Bronchial epithelial cell (primary cell): ENCODE measurements around the gene RPS10. TPM values are rescaled to one million over a fixed set of nuclear protein-coding genes. Genes with fewer than 3 reads are reported as not detected.

ENCODE experiments used
- DNase-seq: peaks from one replicate; pipeline ENCODE4 v3.0.0-alpha.2; 2010; ENCODE audit warnings: low read depth
- FAIRE-seq: peaks from 2 replicates; lab custom pipeline; 2011; peaks lifted over from hg19 to GRCh38; lab: Jason Lieb, UNC
- H3K27me3 ChIP-seq: 2 replicates; pipeline ENCODE4 v1.5.1; 2011; ENCODE audit warnings: low read length; ENCODE audit not compliant: control insufficient read depth, insufficient read depth
- H3K36me3 ChIP-seq: 2 replicates; pipeline ENCODE4 v1.5.1; 2011; ENCODE audit warnings: low read length; ENCODE audit not compliant: control insufficient read depth, insufficient read depth
- H3K4me3 ChIP-seq: 2 replicates; pipeline ENCODE4 v1.5.1; 2011; ENCODE audit warnings: mild to moderate bottlenecking, low read depth, low read length, control low read depth
- total RNA-seq: library from RNA; depleted of rRNA; stranded (reverse); fragments of >200 nt; gene quantifications from 2 replicates; pipeline ENCODE4 v1.2.1, GENCODE V29; 2014
- TF ChIP-seq, protein P1 (sequence below): IDR thresholded peaks from 2 replicates; pipeline ENCODE4 v1.5.1; 2011; ENCODE audit warnings: mild to moderate bottlenecking, moderate library complexity, low read length, control low read depth, inconsistent platforms; ENCODE audit not compliant: insufficient read depth, severe bottlenecking

The RPS10 gene
- total RNA-seq, 1 donor from 2014 or later = 3,887 TPM

DNA sequence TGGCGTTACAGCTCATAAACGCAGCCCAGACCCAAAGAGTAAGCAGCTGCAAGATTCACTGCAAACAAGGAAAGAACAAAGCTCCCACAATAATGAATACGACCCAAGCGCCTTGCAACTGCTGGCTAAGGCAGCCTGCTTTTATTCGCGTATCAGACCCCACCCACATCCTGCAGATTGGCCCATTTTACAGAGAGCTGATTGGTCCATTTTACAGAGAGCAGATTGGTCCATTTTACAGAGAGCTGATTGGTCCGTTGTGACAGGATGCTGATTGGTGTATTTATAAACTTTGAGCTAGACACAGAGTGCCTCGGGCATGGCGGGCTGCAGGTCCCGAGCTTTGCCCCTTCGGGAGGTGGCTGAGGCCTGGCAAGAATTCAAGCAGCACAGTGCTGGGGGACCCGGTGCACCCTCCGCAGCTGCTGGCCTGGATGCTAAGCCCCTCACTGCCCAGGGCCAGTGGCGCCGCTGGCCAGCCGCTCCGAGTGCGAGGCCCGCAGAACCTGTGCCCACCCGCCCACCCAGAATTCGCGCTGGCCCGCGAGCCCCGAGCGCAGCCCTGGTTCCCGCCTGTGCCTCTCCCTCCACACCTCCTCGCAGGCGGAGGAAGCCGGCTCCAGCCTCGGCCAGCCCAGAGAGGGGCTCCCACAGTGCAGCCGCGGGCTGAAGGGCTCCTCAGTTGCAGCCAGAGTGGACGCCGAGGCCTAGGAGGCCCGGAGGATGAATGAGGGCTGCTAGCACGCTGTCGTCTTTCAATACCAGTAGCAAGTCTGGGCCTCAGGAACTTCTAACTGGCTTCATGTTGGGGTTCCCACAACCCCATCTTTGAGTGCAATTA is 11.2 kb upstream of the RPS10 start:
- DNase-seq = no peak
- H3K4me3 ChIP-seq = no peak overlapping the region
- no peak for FAIRE-seq
- H3K27me3 ChIP-seq = no peaks in the 10 kb centered on the region
- H3K36me3 ChIP-seq = no peaks in the 10 kb centered on the region
- TF ChIP-seq, protein P1, sequence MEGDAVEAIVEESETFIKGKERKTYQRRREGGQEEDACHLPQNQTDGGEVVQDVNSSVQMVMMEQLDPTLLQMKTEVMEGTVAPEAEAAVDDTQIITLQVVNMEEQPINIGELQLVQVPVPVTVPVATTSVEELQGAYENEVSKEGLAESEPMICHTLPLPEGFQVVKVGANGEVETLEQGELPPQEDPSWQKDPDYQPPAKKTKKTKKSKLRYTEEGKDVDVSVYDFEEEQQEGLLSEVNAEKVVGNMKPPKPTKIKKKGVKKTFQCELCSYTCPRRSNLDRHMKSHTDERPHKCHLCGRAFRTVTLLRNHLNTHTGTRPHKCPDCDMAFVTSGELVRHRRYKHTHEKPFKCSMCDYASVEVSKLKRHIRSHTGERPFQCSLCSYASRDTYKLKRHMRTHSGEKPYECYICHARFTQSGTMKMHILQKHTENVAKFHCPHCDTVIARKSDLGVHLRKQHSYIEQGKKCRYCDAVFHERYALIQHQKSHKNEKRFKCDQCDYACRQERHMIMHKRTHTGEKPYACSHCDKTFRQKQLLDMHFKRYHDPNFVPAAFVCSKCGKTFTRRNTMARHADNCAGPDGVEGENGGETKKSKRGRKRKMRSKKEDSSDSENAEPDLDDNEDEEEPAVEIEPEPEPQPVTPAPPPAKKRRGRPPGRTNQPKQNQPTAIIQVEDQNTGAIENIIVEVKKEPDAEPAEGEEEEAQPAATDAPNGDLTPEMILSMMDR = no peak

DNA sequence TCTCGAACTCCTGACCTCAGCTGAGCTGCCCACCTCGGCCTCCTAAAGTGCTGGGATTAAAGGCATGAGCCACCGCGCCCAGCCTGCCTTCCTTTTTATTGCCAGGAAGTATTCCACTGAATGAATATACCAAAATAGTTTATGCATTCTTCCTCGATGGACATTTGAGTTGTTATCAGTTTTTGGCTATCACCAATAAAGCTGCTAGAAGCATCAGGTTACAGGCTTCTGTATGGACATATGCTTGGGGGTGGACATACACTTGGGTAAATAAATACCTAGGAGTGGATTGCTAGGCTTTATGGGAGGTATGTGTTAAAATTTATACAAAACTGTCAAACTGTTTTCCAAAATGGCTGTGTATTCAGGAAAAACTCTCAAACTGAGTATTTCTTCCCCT is 10.0 kb upstream of the RPS10 start:
- no peaks in the 10 kb centered on the region for H3K27me3 ChIP-seq
- FAIRE-seq (no peak), DNase-seq (no peak)
- TF ChIP-seq, protein P1 = no peak
- no peak overlapping the region for H3K4me3 ChIP-seq
- no peaks in the 10 kb centered on the region for H3K36me3 ChIP-seq

DNA sequence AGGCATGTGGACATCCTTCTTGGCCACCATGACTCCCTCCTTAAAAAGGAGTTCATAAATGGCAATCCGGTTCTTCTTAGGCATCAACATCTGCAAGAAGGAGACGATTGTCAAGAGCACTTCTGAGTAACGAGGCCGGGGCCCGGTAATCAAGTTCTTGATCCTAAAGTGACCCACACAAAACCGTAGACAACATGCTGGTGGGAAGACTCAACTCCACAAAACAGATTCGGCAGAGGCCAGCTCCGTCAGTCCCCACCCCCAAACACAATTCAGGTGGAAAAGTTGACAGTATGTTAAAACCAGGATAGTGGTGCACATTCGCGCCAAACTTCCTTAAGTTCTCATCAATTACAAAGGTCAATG is 754 bp downstream of the RPS10 start:
- Histone ChIP-seq H3K27me3 (no peaks in the 10 kb centered on the region), H3K4me3 (peak overlapping the region; percentile 57), H3K36me3 (peaks cover 32% of the 10 kb centered on the region)
- TF ChIP-seq, protein P1 = no peak
- FAIRE-seq (no peak), DNase-seq (no peak)

DNA sequence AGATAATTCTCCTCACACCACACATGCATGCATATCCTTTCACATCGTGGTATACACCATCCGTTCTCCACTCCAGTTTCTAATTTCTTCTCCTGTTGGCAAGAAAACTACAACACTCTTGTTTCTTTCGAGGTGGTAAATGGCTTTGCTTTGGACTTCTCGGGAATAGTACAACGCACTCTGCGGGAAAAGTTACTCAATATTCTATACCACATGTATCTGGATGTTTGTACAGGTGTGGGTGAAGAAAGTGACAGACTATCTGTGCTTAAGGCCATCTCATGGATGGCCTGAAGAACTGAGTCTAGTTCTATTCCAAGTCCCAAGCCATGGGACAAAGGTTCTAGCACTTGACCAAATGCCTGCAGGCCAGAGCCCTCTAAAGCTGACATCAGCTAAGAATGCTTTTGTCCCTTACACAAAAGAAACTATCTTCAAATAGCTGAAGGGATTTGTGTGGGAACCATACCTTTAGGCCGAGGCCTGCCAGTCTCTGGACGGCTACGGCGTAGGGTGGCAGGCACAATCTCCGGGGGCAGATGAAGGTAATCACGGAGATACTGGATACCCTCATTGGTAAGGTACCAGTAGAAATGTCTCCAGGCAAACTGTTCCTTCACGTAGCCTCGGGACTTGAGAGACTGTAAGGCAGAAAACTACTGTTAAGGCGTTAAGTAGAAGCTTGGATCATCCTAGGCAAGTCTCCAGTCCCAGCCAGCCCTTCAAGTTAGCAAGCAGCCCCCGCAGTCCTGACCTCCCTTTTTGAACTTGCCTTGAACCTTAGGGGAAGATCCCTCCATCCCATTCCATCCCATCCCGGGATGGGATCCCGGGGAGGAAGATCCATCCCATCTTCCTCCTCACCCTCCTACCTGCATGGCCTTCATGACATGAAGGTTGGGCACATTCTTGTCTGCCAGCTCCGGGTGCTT is 1.4 kb downstream of the RPS10 start:
- peaks cover 33% of the 10 kb centered on the region for H3K36me3 ChIP-seq
- FAIRE-seq = no peak
- DNase-seq = no peak
- H3K27me3 ChIP-seq = no peaks in the 10 kb centered on the region
- H3K4me3 ChIP-seq = peak overlapping the region; percentile 57
- TF ChIP-seq, protein P1 = no peak

DNA sequence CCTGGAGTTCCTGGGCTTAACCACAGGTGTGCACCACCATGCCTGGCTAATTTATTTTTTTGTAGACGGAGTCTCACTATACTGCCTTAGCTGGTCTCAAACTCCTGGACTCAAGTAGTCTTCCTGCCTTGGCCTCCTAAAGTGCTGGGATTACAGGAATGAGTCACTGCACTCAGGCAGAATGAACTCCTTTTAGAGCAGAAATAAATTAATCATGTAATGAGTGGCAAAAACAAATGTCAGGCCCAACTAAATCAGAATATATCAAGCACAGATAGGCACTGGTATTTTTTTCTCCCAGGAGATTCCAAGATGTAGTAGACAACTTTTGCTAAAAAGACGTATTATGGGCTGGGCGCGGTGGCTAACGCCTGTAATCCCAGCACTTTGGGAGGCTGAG is 2.6 kb downstream of the RPS10 start:
- no peaks in the 10 kb centered on the region for H3K27me3 ChIP-seq
- DNase-seq = no peak
- no peak for FAIRE-seq
- TF ChIP-seq, protein P1 = no peak
- H3K36me3 ChIP-seq = peaks cover 39% of the 10 kb centered on the region
- no peak overlapping the region for H3K4me3 ChIP-seq
